Measurements from ENCODE around the gene TSKU. TPM values are rescaled to one million over a fixed set of nuclear protein-coding genes. Genes with fewer than 3 reads are reported as not detected.

The TSKU gene
- total and polyA plus RNA-seq, 2 experiments from 2014 or later, result 61.9 to 81.9 TPM

- Histone ChIP-seq H3K4me1 (ENCODE audit: insufficient read depth) (peaks cover 3% of the 10 kb centered on the region), H3K4me3 (no peak overlapping the region), H3K4me2 (no peak overlapping the region), H3K9me2 (replicated peaks; ENCODE audit: insufficient read depth) (no peaks in the 10 kb centered on the region), H3K27me3 (no peaks in the 10 kb centered on the region), H2AFZ (no peak overlapping the region), H3K36me3 (replicated peaks; ENCODE audit: insufficient read depth, low read depth) (no peaks in the 10 kb centered on the region), H3K9me3 (ENCODE audit: low read depth) (no peaks in the 10 kb centered on the region), H3K27ac (no peak overlapping the region), H3K79me2 (no peaks in the 10 kb centered on the region), H4K20me1 (ENCODE audit: insufficient read depth, poor library complexity, severe bottlenecking) (no peaks in the 10 kb centered on the region)
- TF ChIP-seq EZH2phosphoT487 (IDR thresholded peaks at IDR 0.05; ENCODE audit: low read depth, severe bottlenecking, unreplicated experiment), result no peak
- TF ChIP-seq CTCF (IDR thresholded peaks at IDR 0.05; ENCODE audit: poor library complexity), result no peak
- TF ChIP-seq EZH2 (IDR thresholded peaks at IDR 0.05; ENCODE audit: borderline replicate concordance), result no peak
- WGBS (ENCODE audit: low lambda C conversion rate, missing lambda C conversion rate), result 76% methylated on average over 2 of the region's 2 CpGs
- DNase-seq (ENCODE audit: low spot score), result no peak
These were observed 23.6 kb upstream of the TSKU start for GRCh38 chr11:76759517-76759916.

GRCh38 chr11:76760236-76760635 lies 22.9 kb upstream of the TSKU start:
- Histone ChIP-seq H3K27ac (no peak overlapping the region), H3K27me3 (no peaks in the 10 kb centered on the region), H3K36me3 (replicated peaks; ENCODE audit: insufficient read depth, low read depth) (no peaks in the 10 kb centered on the region), H3K4me2 (no peak overlapping the region), H3K79me2 (no peaks in the 10 kb centered on the region), H3K9me3 (ENCODE audit: low read depth) (no peaks in the 10 kb centered on the region), H3K4me1 (ENCODE audit: insufficient read depth) (peaks cover 3% of the 10 kb centered on the region), H3K9me2 (replicated peaks; ENCODE audit: insufficient read depth) (no peaks in the 10 kb centered on the region), H3K4me3 (no peak overlapping the region), H4K20me1 (ENCODE audit: insufficient read depth, poor library complexity, severe bottlenecking) (no peaks in the 10 kb centered on the region), H2AFZ (no peak overlapping the region)
- no peak for TF ChIP-seq CTCF (IDR thresholded peaks at IDR 0.05; ENCODE audit: poor library complexity)
- no peak for TF ChIP-seq EZH2phosphoT487 (IDR thresholded peaks at IDR 0.05; ENCODE audit: low read depth, severe bottlenecking, unreplicated experiment)
- TF ChIP-seq EZH2 (IDR thresholded peaks at IDR 0.05; ENCODE audit: borderline replicate concordance), result no peak
- WGBS (ENCODE audit: low lambda C conversion rate, missing lambda C conversion rate), result 79% methylated on average over 4 of the region's 4 CpGs
- no peak for DNase-seq (ENCODE audit: low spot score)

GRCh38 chr11:76761718-76762355 lies 21.3 kb upstream of the TSKU start:
- Histone ChIP-seq H3K36me3 (replicated peaks; ENCODE audit: insufficient read depth, low read depth) (no peaks in the 10 kb centered on the region), H3K79me2 (no peaks in the 10 kb centered on the region), H3K27ac (no peak overlapping the region), H3K4me1 (ENCODE audit: insufficient read depth) (peaks cover 10% of the 10 kb centered on the region), H3K27me3 (no peaks in the 10 kb centered on the region), H3K4me3 (no peak overlapping the region), H2AFZ (no peak overlapping the region), H3K9me2 (replicated peaks; ENCODE audit: insufficient read depth) (no peaks in the 10 kb centered on the region), H3K4me2 (no peak overlapping the region), H4K20me1 (ENCODE audit: insufficient read depth, poor library complexity, severe bottlenecking) (no peaks in the 10 kb centered on the region), H3K9me3 (ENCODE audit: low read depth) (no peaks in the 10 kb centered on the region)
- DNase-seq (ENCODE audit: low spot score), result no peak
- TF ChIP-seq EZH2phosphoT487 (IDR thresholded peaks at IDR 0.05; ENCODE audit: low read depth, severe bottlenecking, unreplicated experiment), result no peak
- no peak for TF ChIP-seq CTCF (IDR thresholded peaks at IDR 0.05; ENCODE audit: poor library complexity)
- no peak for TF ChIP-seq EZH2 (IDR thresholded peaks at IDR 0.05; ENCODE audit: borderline replicate concordance)
- WGBS (ENCODE audit: low lambda C conversion rate, missing lambda C conversion rate), result 85% methylated on average over 2 of the region's 2 CpGs

All from hepatocyte (in vitro differentiated cells).